ENCODE measurements around the gene USHBP1.
A peak's percentile ranks its signal among the peaks of the same experiment; 100 is the strongest.

USHBP1 gene

GRCh38 chr19:17264641-17264979 lies at the start of gene USHBP1:
TSS of gene USHBP1 (minus strand) at chr19:17264745. CDS start at chr19:17264299, 446 bp downstream.
- TF ChIP-seq POLR2A (IDR thresholded peaks at IDR 0.05; ENCODE audit: extremely low read depth, insufficient read length) = no peak
- TF ChIP-seq MYC (IDR thresholded peaks at IDR 0.05; ENCODE audit: low read depth, low read length) = no peak
- TF ChIP-seq, protein P1, sequence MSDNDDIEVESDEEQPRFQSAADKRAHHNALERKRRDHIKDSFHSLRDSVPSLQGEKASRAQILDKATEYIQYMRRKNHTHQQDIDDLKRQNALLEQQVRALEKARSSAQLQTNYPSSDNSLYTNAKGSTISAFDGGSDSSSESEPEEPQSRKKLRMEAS (IDR thresholded peaks at IDR 0.05; ENCODE audit: low read depth, low read length) = no peak
- TF ChIP-seq, protein P2, sequence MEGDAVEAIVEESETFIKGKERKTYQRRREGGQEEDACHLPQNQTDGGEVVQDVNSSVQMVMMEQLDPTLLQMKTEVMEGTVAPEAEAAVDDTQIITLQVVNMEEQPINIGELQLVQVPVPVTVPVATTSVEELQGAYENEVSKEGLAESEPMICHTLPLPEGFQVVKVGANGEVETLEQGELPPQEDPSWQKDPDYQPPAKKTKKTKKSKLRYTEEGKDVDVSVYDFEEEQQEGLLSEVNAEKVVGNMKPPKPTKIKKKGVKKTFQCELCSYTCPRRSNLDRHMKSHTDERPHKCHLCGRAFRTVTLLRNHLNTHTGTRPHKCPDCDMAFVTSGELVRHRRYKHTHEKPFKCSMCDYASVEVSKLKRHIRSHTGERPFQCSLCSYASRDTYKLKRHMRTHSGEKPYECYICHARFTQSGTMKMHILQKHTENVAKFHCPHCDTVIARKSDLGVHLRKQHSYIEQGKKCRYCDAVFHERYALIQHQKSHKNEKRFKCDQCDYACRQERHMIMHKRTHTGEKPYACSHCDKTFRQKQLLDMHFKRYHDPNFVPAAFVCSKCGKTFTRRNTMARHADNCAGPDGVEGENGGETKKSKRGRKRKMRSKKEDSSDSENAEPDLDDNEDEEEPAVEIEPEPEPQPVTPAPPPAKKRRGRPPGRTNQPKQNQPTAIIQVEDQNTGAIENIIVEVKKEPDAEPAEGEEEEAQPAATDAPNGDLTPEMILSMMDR (IDR thresholded peaks at IDR 0.05; ENCODE audit: low read depth, low read length) = no peak
- no peak for DNase-seq (ENCODE audit: low read depth)
- H3K4me3 ChIP-seq (ENCODE audit: low read depth, low read length) = no peak within 1 kb of the TSS

GRCh38 chr19:17314007-17314593 lies 49.6 kb upstream of the USHBP1 start:
- no peak overlapping the region for H3K4me3 ChIP-seq (ENCODE audit: low read depth, low read length)
- TF ChIP-seq, protein P2 (IDR thresholded peaks at IDR 0.05; ENCODE audit: low read depth, low read length) = no peak
- TF ChIP-seq MYC (IDR thresholded peaks at IDR 0.05; ENCODE audit: low read depth, low read length) = no peak

GRCh38 chr19:17312189-17313113 lies 47.9 kb upstream of the USHBP1 start:
- DNase-seq (ENCODE audit: low read depth) = no peak
- no peak overlapping the region for H3K4me3 ChIP-seq (ENCODE audit: low read depth, low read length)

More at GRCh38 chr19:17314007-17314593, 49.6 kb upstream of the USHBP1 start:
- no peak for DNase-seq (ENCODE audit: low read depth)

DNA sequence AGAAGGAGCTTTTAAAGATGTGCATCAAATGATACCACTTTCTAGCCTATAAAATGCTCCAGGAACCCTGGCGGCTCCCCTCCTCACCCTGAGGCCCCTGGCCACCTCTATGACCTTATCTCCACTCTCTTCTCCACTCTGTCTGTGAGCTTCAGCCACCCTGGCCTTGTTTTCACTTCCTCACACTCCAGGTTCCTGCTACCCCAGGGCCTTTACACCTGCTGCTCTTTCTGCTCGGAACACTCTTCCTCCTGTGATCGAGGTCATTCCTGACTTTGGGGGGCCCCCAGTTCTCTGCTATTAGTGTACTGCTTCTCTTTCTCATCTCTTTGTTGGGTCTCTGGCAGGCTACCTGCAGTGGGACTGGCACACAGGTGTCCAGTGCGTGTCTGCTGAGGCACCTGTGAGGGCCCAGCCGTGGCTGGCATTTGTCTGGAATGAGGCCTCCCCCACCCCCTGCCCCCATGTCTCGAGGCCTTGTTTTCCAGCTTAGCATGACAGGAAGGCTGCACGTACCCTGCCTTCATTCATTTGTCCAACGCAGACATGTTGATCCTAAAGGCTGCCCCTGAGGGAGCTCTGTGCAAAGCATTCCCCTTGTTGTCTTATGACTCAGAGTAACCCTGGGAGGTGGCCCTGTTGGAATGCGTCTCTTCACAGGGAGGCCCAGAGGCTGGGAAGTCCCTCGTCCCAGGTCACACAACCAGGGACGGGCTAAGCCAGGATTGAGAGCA lies 47.1 kb upstream of the USHBP1 start:
- TF ChIP-seq, protein P1 (IDR thresholded peaks at IDR 0.05; ENCODE audit: low read depth, low read length) = no peak
- TF ChIP-seq, protein P2 (IDR thresholded peaks at IDR 0.05; ENCODE audit: low read depth, low read length) = no peak
- no peak for TF ChIP-seq MYC (IDR thresholded peaks at IDR 0.05; ENCODE audit: low read depth, low read length)
- TF ChIP-seq POLR2A (IDR thresholded peaks at IDR 0.05; ENCODE audit: extremely low read depth, insufficient read length) = no peak
- DNase-seq (ENCODE audit: low read depth) = no peak
- no peak overlapping the region for H3K4me3 ChIP-seq (ENCODE audit: low read depth, low read length)

More at GRCh38 chr19:17312189-17313113, 47.9 kb upstream of the USHBP1 start:
- TF ChIP-seq, protein P2 (IDR thresholded peaks at IDR 0.05; ENCODE audit: low read depth, low read length) = no peak
- no peak for TF ChIP-seq POLR2A (IDR thresholded peaks at IDR 0.05; ENCODE audit: extremely low read depth, insufficient read length)
- TF ChIP-seq, protein P1 (IDR thresholded peaks at IDR 0.05; ENCODE audit: low read depth, low read length) = no peak
- no peak for TF ChIP-seq MYC (IDR thresholded peaks at IDR 0.05; ENCODE audit: low read depth, low read length)

DNA sequence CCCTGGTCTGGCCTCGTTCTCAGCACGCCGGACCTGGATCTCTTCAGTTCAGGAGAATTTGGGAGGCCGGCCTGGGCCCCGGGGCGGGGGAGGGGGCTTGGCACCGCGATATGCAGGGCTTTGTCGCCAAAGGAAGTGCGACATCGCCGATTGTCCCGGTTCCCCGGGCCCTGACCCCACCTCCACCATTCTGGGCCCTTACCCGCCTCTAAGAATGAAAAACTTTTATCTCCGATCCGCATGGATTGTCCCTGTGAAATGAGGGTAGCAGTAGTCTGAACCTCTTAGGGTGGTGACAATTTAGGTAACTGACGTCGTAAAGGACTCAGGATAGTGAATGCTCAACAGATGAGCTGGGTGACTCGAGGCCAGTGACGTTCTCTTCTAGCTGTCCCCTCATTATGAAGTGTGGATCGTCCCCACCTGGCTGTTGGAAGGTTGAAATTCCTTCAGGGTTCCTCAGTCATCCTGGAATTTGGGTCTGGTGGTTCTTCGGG lies 45.5 kb upstream of the USHBP1 start:
- TF ChIP-seq MYC (IDR thresholded peaks at IDR 0.05; ENCODE audit: low read depth, low read length) = no peak
- TF ChIP-seq, protein P1 (IDR thresholded peaks at IDR 0.05; ENCODE audit: low read depth, low read length) = no peak
- no peak for TF ChIP-seq POLR2A (IDR thresholded peaks at IDR 0.05; ENCODE audit: extremely low read depth, insufficient read length)
- TF ChIP-seq, protein P2 (IDR thresholded peaks at IDR 0.05; ENCODE audit: low read depth, low read length) = no peak
- no peak for DNase-seq (ENCODE audit: low read depth)
- H3K4me3 ChIP-seq (ENCODE audit: low read depth, low read length) = peak overlapping the region; percentile 89

Data from NB4 (cell line).